Anterior cingulate cortex (tissue), 58 donors: ENCODE results near the gene AIDA.
"Not testable (repeated sequence)": the region's sequence is repeated elsewhere in the genome, so short reads cannot be mapped to it uniquely, and the experiment has no call there.

Source experiments
- DNase-seq, 58 donors: peaks; one replicate each; lab custom pipeline; 2025; lab: John Stamatoyannopoulos, UW

The AIDA gene

DNA sequence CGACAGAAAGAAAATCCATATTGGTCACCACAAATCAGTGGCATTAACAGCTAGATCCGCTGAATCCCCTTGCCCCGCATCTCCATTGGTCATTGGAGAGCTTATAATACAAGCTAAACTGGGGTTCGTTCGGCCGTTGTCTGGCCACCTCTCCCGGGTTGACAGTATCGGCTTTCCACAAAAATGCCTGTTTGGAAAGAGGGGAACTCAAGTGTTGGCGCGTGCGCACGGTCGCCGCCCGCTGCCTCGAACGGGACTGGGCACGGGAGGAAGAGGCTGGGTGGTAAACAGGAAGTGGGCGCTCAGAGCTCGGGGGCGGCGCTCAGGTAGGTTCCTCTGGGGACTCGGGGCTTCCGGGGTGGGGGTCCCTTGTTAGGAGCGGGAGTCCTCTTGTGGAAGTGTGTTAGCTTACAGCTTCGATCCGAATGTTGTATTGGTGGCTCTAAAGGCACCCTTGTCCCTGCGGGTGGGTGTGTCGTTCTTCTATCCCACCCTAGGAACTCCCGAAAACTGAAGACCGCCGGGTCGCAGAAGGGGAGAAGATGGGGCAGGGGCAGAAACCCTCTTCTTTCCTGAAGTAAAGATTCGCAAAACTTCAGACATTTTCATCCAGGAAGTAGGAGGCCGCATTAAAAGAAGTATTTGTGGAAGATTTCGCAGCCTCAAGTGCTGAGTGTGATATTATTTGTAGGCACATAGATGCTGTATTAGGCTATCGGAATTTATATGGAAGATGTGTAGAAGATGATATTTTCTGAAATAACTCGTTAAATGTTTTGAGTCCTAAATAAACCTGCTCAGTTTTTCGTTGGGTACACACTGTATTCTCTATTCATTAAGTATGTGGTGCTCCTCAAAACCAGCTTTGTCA is 1.0 kb upstream of the AIDA start:
- peak; percentile 52 to 96 (median 89) for DNase-seq

DNA sequence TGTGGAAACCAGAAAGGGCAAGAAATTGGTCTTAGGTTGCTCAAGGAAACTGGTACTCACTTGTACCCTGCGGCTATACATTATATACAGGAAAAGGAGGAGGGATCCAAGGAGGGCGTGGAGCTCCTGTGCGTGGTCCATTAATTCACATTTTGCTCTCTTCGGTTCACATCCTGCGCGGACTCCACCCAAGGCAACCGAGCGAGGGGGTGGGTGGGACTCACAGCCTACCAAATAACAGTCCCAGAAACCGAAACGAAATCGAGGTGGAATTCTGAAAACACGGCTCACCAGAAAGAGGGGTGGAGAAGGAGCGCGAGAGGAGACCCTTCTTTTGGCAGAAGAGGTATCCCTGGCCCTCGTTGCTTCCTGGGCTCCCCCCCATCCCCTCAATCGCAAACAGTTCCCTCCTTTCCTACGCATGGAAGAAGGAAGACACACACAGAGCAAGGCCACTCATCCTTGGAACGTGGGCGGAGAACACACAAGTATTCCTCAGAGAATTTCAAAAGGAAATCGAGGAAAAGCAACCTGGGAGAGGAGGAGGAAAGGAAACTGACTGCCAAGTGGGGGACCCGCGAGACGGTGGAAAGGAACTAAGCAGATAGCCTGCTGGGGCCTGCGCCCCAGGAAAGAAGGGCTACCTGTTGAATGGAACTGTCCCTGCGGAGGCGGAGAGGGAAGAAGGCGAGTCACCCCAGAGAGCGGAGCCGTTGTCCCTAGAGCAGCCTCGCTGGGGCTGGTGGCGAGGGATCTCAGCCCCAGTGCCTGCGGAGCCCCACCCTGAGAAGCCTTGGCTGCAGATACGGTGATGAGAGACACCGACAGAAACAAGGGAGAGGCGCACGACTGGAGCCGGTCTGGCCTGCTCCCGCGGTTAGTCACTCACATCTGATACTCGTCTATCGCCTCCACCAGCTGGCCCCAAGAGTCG is 705 bp downstream of the AIDA start:
- peak in 51 of 58 donors; percentile 11 to 69 (median 39) for DNase-seq

DNA sequence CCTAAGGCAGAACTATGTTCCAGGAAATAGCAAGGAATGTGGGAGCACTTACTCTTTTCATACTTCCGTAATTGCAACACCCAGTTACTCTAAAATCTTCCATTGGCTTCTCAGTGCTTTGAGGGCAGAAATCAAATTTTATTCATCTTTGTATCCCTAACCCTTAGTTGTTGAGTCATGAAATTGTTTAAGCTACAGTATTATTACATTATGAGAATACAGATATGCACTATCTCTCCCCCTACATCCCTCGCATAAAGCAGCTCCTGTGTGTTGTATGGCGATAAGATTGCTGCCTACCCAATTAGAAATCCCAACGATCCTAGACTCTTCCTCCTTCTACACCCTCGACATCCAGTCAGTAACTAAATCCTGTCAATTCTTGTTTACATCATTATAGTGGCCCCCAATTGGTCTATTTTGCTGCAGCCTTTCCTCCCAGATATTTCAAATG is 2.6 kb downstream of the AIDA start:
- no peak for DNase-seq

DNA sequence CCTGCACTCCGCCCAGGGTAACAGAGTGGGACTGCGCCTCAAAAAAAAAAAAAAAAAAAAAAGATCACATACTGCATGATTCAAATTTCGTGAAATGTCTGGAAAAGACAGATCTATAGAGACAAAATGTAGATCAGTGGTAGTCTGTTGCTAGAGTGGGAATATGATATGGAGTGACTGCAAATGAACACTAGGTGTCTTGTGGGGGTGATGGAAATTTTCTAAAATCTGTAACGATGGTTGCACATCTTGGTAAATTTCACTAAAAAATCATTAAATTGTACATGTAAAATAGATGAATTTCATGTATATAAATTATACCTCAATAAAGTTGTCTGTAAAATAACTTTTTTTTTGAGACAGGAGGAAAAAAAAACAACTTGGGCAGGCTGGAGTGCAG is 5.5 kb downstream of the AIDA start:
- DNase-seq: no peak

DNA sequence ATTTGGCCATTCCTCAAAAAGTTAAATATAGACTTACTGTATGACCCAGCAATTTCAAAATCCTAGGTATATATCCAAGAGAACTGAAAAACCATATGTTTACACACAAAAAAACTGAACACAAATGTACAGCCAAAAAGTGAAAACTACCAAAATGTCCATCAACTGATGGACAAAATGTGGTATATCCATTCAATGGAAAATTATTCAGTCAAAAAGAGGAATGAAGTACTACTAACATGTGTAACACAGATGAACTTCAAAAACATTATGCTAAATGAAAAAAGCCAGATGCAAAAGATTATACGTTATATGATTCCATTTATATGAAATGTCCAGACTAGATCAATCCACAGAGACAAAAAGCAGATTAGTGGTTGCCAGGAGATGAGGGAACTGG is 8.0 kb downstream of the AIDA start:
- no peak for DNase-seq

DNA sequence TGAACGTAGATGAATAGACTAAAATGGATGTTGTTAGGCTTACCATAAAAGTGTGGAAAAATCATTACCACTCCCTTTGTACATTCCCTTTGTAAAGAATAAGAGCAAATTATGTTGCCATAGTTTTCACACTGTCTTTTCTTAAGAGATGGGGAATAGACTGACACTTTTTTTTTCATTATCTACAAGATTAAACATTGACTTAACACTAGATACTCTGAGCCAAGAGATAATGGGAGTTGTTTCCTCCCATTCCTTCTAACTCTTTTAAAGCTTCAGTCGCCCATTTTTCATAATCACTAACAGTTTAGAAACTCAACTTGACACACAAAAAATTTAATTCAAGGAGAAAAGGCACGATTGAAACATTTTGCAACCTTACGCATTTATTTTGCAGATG is 10.1 kb downstream of the AIDA start:
- DNase-seq: no peak

DNA sequence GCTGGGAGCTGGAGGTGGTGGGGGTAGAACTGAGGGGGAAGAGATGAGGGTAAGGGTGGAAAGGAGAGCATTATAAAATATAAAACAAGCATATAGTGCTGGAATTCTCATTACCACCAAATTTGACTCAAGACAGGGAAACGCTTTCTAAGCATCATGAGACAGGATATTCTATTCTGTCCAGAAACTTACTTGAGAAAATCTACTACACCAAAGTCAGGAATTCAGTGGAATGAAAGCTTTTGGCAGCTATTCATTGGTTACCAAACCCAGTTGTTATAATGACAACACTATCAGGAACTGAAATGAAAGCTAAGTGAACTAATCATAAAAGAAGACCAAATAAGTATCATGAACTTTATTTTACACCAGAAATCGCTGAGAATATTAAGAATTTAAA is 14.5 kb downstream of the AIDA start:
- DNase-seq: no peak

DNA sequence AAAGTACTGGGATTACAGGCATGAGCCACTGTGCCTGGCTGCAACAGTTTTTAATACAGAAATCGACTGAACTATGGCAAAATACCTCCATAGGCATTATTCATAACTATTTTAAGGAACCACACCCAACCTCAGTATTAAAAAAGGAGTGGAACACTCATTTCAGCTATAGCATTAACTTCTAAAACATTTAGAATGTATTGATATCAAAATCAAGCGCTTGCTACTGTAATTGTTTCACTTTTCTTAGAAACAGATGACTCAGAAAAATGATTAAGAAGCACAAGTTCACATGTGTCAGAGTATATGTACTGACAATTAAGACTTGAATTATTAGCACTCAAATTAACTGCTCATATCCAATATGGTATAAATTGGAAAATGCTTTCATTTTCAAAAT is 15.1 kb downstream of the AIDA start:
- no peak for DNase-seq

DNA sequence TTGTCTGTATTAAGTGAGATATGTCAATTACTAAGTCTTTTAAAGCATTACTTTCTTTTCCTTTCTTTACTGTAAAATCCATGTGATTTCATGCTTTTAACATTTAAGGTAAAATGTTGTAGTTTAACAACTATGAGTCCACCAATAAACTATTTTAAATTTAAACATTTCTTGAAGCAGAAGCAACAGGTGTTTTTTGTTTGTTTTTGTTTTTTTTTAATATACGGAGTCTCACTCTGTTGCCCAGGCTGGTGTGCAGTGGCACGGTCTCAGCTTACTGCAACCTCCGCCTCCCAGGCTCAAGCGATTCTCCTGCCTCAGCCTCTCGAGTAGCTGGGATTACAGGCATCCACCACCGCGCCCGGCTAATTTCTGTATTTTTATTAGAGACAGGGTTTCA is 15.6 kb downstream of the AIDA start:
- no peak for DNase-seq

DNA sequence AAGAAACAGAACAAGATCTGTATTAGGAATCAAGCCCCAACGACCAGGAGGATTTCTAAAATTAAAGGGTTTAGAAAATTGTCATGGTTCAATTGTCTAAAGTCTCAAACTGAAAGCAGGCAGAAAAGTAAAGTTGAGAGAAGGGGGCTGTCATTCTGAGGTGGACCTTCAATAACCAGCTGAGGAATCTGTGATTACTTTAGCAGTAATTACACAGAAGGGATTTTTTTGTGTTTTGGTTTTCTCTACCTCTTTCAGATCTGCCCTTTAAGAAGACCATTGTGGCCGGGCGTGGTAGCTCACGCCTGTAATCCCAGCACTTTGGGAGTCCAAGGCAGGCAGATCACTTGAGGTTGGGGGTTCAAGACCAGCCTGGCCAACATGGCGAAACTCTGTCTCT is 17.4 kb downstream of the AIDA start:
- no peak for DNase-seq

DNA sequence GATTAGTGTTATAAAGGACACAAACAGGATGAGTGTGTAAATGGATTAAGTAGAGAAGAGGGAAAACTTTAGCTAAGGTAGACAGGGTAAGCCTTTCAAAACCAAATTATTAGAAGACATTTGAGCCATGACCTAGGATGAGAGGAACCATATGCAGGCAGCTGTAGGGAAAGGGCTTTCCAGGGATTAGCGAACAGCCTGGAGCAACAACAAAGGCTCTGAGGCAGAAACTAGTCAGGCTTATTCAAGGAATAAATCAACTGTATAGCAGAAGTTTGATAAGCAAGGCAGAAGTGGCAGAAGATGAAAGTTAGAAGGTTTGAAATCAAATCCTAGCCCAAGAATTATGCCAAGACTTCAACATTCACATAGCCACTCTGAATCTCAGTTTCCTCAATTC is 21.3 kb downstream of the AIDA start:
- DNase-seq: no peak

DNA sequence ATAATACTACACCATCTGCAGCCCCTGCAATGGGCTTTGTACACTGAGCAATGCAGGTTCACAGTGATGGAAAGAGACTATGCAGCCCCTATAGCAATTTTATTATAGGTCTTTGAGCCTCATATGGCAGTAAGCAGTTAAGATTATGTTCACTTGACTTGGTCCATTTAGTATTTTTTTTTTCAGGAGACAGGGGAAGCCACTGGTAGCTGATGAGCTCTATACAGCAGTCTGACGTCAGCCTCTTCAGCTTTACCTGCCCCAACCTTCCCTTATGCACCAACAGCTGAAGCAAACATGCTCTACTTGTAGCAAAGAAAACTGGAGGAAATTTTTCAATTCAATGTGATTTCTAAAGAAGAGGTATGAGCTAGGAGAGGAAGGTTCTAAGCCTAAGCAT is 32.2 kb downstream of the AIDA start:
- DNase-seq: no peak

DNA sequence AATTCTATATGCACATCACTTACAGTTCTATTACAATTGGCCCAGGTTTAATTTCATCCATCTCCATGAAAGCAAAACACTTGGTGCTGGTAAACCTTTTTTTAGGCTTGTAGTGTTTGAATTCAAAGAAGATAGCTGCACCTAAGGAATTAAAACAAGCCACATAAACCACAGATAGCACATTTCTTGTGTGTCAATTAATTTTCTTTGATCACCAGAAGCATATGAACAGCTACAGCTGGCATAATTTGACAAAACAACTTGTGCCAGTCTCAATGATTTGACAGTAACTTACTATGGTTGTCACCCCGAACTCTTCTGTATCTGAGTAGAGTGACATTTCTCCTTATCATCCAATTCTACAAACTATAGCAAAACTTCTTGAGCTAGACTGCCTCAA is 42.2 kb downstream of the AIDA start:
- no peak for DNase-seq

DNA sequence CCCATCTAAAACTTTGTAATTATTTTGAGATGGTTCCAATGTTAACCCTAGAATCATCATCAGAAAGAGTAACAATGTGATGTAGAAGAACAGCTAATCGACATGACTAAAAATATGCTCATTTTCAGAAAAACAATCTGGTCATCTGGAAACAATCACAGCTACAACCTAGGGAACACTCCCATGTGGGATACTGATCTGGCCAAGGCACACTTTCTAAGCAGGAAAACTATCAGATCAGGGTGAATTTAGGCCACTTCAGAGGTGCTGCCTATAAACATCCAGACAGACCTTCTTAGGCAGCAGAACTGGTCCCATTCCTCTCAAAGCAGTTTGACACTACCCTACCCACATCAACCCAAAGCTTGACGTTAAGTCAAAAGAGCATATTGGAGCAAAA is 43.2 kb downstream of the AIDA start:
- not testable (repeated sequence) for DNase-seq

DNA sequence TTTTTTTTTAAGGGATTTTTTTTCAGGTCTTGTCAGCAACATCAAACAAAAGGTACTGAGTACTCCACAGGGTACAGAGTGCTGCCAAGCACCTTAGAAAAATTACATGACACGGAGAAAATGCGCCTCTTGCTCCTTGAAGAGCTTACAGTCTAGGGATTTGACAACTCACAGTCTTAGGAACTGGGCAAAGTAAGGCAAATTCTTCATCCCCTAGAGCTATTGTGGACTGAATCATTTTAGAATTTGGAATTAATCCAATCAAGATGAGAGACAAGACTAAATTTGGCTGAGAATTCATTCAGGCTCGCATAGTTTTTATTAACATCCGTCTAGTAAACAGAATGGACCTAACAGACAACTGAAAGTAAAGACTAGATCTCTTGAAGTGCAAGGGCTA is 44.1 kb downstream of the AIDA start:
- DNase-seq: not testable (repeated sequence)

DNA sequence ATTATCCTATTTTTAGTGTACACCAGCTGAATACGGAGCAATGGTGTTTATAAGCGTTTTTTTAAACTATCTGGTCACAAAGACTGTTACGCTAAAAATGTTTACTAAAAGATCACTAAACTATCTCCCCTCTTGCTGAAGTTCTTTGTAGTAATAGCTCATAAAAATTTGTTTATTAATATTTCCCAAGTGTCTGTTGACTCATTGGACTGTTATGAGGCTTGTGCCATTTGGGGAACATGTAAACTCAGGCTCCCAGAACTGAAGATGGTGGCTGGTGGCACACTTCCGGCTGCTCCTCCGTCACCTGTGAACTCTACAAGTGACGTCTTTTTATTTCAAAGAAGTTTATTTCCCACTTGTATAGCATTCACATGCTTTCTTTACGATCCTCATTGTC is 46.3 kb downstream of the AIDA start:
- no peak for DNase-seq

DNA sequence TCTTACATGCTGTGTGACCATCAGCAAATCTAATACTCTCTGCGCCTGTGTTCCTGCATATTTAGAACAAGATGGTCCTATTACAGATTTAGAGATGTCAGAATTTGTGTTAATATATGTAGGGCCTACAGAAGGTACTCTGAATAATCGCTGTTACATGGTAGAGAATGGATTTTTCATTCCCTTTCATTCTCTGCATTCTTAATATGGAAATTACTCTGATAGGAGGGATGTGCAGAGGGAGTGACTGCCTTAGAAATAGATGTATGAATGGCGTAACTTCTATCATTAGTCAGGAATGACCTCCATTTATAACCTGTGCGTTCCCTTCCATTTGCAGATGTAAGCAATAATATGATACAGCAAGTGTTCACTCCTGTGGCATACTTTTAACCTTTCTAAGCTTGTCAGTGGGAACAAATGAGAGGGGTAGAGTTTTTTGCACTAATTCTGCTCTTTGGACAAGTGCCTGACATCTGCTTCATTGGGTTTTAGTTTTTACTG is 48.8 kb downstream of the AIDA start:
- DNase-seq: no peak

DNA sequence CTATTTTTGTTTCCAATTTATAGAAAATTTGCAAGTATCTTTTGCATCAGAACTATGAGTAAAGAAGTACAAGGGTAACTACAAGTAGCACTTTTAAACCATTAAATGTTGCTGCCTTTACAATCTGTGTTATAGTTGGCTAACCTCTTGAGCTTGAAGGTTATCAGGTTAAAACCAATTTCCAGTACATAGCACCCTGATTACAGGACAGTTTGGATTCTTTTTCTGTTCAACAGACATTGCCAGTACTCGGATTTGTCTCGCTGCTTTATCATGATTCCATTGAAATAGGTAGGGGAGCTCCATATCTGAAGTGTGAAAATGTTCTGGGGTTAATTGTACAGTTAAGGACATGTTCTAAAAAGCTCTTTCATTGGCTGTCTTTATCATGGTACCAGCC is 54.4 kb downstream of the AIDA start:
- DNase-seq: no peak

DNA sequence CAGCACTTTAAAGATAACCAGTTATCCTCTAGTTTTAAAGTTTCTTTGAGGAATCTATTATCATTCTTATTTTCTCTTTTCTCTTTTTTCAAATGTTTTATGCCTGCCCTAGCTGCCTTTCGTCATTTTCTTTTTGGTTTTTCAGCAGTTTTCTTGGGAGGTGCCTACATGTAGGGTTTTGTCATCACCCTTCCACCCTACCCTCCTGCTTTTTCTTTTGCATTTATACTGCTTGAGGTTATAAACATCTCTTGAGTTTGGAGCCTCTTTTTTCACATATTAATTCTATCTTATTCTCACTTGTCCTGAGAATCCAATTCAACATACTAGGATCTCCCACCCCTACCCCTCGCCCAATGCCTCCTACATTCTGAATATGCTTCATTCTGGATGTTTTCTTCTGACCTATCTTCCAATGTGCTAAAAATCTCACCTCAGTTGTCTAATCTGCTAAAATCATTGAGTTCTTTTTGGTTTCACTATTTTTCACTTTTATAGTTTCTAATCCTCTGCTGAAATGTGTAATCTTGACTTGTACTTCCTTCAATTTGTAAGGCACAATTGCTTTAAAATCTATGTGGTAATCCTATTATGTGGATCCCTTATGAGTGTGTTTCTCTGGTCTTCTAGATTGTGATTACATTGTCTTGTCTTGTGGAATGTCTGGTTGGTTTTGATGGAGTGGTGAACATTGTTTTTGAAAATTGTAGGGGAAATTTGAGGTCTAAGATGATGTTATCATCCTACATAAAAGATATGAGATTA is 55.7 kb downstream of the AIDA start:
- no peak for DNase-seq

DNA sequence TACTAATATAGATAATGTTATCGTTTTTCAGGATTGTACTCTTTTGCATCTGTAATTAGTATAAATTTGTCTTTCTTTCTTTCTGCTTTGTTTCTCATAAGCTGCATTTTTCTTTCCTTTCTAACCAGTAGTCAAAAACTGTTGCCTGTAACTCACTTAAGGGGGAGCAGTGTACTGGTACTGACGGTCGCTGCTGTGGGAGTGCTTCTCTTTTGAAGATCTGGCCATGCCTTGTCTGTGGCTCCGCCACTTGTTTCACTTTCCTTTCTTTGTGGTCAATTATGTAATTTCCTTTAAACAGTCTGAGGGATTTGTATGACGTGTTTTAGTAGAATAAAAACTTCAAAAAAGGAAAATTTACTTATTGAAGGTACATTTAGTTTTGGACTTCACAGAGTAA is 57.4 kb downstream of the AIDA start:
- peak in 3 of 58 donors; percentile 2 to 22 (median 17) for DNase-seq
